ENCODE measurements around the gene KDM1B.

The KDM1B gene

GRCh38 chr6:18264219-18264922 is 109.1 kb downstream of the KDM1B start, which contains the start of gene DEK (continued):
- TF ChIP-seq ZBTB26 (tag by site-specific recombination; optimal IDR thresholded peaks at IDR 0.05), result peak; percentile 41
- TF ChIP-seq ZNF571 (tag by site-specific recombination; IDR thresholded peaks at IDR 0.05), result no peak
- no peak; the same call in 1 of the 2 replicates for TF ChIP-seq ZBTB20 (tag by site-specific recombination; IDR thresholded peaks at IDR 0.05)
- no peak for TF ChIP-seq ZSCAN23 (tag by site-specific recombination; IDR thresholded peaks at IDR 0.05)
- no peak for TF ChIP-seq ZNF148 (tag by site-specific recombination; IDR thresholded peaks at IDR 0.05; ENCODE audit: borderline replicate concordance)
- TF ChIP-seq ZNF777 (tag by site-specific recombination; IDR thresholded peaks at IDR 0.05; ENCODE audit: borderline replicate concordance), result no peak
- no peak for TF ChIP-seq ZNF837 (tag by site-specific recombination; IDR thresholded peaks at IDR 0.05)
- TF ChIP-seq ZNF792 (tag by site-specific recombination; IDR thresholded peaks at IDR 0.05), result no peak
- no peak for TF ChIP-seq ZNF274 (IDR thresholded peaks at IDR 0.05; ENCODE audit: low read length)
- no peak for TF ChIP-seq ZNF274 (tag by site-specific recombination; IDR thresholded peaks at IDR 0.05; ENCODE audit: borderline replicate concordance)
- no peak for TF ChIP-seq ZNF555 (tag by site-specific recombination; conservative IDR thresholded peaks at IDR 0.05)
- no peak for TF ChIP-seq ZBTB48 (tag by site-specific recombination; IDR thresholded peaks at IDR 0.05)
- no peak for TF ChIP-seq ZFP69B (tag by site-specific recombination; IDR thresholded peaks at IDR 0.05)
- no peak for TF ChIP-seq ZNF530 (tag by site-specific recombination; IDR thresholded peaks at IDR 0.05; ENCODE audit: low read depth)
- TF ChIP-seq ZNF623 (tag by site-specific recombination; IDR thresholded peaks at IDR 0.05), result no peak
- no peak for TF ChIP-seq TRIM28 (IDR thresholded peaks at IDR 0.05; ENCODE audit: borderline replicate concordance, low read length)
- TF ChIP-seq ZNF112 (tag by site-specific recombination; IDR thresholded peaks at IDR 0.05), result no peak
- no peak for TF ChIP-seq ZNF174 (tag by site-specific recombination; IDR thresholded peaks at IDR 0.05)
- TF ChIP-seq TCF7L2 (IDR thresholded peaks at IDR 0.05; ENCODE audit: borderline replicate concordance, low read depth, low read length), result no peak
- no peak for TF ChIP-seq ZNF585B (tag by site-specific recombination; IDR thresholded peaks at IDR 0.05)
- TF ChIP-seq ZBTB17 (tag by site-specific recombination; IDR thresholded peaks at IDR 0.05), result no peak; the same call in 1 of the 2 replicates
- 0 out of 2 replicates have a peak, but pooled peaks have one; percentile 36 for TF ChIP-seq KLF8 (tag by site-specific recombination; IDR thresholded peaks at IDR 0.05)
- TF ChIP-seq ZNF10 (tag by site-specific recombination; IDR thresholded peaks at IDR 0.05), result no peak
- TF ChIP-seq REPIN1 (tag by site-specific recombination; IDR thresholded peaks at IDR 0.05; ENCODE audit: low read depth), result no peak
- no peak for TF ChIP-seq SETDB1 (IDR thresholded peaks at IDR 0.05; ENCODE audit: insufficient read length, low read length)
- no peak for TF ChIP-seq SCRT2 (tag by site-specific recombination; IDR thresholded peaks at IDR 0.05)
- no peak for TF ChIP-seq ZNF214 (tag by site-specific recombination; IDR thresholded peaks at IDR 0.05; ENCODE audit: borderline replicate concordance)
- no peak for TF ChIP-seq TSHZ1 (tag by site-specific recombination; IDR thresholded peaks at IDR 0.05; ENCODE audit: borderline replicate concordance)
- TF ChIP-seq ZNF426 (tag by site-specific recombination; IDR thresholded peaks at IDR 0.05), result no peak
- TF ChIP-seq ZNF202 (tag by site-specific recombination; IDR thresholded peaks at IDR 0.05; ENCODE audit: borderline replicate concordance), result no peak
- TF ChIP-seq GLIS2 (tag by site-specific recombination; IDR thresholded peaks at IDR 0.05), result peak; percentile 64; the same call in 1 of the 2 replicates
- no peak for TF ChIP-seq MZF1 (tag by site-specific recombination; IDR thresholded peaks at IDR 0.05; ENCODE audit: borderline replicate concordance)
- TF ChIP-seq ZNF19 (tag by site-specific recombination; IDR thresholded peaks at IDR 0.05; ENCODE audit: low read depth), result no peak
- TF ChIP-seq IKZF3 (tag by site-specific recombination; IDR thresholded peaks at IDR 0.05), result peak; percentile 71
- TF ChIP-seq ZFP3 (tag by site-specific recombination; IDR thresholded peaks at IDR 0.05; ENCODE audit: low read depth), result no peak
- no peak for TF ChIP-seq ZNF549 (tag by site-specific recombination; IDR thresholded peaks at IDR 0.05)
